ENCODE measurements around the gene CERKL.

The CERKL gene

DNA sequence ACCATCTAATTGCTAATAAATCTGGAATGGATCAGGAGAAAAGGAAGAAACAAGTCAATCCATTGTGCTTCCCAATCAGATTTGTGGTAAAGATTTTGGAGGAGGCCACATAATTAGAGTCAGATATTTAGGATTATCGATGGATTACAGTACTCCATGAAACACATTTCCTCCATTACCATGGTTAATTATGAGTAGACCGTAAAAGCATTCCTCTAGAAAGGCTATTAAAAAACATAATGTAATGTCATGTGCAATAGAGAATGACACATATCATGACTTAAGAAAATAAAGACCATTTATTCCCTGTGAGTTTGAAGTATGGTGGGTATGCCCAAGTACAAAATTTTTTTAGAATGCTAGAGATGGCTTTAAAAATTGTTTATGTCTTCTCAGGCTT lies 103.7 kb downstream of the CERKL start:
- no peak overlapping the region for H3K4me2 ChIP-seq (ENCODE audit: low read length)
- H3K4me1 ChIP-seq (ENCODE audit: control insufficient read depth, low read length), result no peaks in the 10 kb centered on the region
- no peaks in the 10 kb centered on the region for H3F3A ChIP-seq (ENCODE audit: control insufficient read depth, insufficient read depth)
- TF ChIP-seq, protein P1, sequence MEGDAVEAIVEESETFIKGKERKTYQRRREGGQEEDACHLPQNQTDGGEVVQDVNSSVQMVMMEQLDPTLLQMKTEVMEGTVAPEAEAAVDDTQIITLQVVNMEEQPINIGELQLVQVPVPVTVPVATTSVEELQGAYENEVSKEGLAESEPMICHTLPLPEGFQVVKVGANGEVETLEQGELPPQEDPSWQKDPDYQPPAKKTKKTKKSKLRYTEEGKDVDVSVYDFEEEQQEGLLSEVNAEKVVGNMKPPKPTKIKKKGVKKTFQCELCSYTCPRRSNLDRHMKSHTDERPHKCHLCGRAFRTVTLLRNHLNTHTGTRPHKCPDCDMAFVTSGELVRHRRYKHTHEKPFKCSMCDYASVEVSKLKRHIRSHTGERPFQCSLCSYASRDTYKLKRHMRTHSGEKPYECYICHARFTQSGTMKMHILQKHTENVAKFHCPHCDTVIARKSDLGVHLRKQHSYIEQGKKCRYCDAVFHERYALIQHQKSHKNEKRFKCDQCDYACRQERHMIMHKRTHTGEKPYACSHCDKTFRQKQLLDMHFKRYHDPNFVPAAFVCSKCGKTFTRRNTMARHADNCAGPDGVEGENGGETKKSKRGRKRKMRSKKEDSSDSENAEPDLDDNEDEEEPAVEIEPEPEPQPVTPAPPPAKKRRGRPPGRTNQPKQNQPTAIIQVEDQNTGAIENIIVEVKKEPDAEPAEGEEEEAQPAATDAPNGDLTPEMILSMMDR (IDR thresholded peaks at IDR 0.05; ENCODE audit: low read depth, low read length, poor library complexity, severe bottlenecking), result no peak
- no peak for TF ChIP-seq EZH2phosphoT487 (IDR thresholded peaks at IDR 0.05; ENCODE audit: borderline replicate concordance, low read length)
- H3K9me3 ChIP-seq (ENCODE audit: control insufficient read depth, insufficient read depth, low read length), result no peaks in the 10 kb centered on the region
- no peaks in the 10 kb centered on the region for H3K79me2 ChIP-seq (ENCODE audit: control insufficient read depth, low read length)
- H4K20me1 ChIP-seq (ENCODE audit: control insufficient read depth, insufficient read depth, low read depth, low read length), result no peaks in the 10 kb centered on the region
- H3K36me3 ChIP-seq (ENCODE audit: control insufficient read depth, low read length), result no peaks in the 10 kb centered on the region
- no peaks in the 10 kb centered on the region for H3K9me2 ChIP-seq (replicated peaks; ENCODE audit: control insufficient read depth, low read length)
- no peak overlapping the region for H3K4me3 ChIP-seq (ENCODE audit: low read length)
- H3K27ac ChIP-seq (ENCODE audit: low read depth, low read length), result no peak overlapping the region
- no peaks in the 10 kb centered on the region for H3K27me3 ChIP-seq (ENCODE audit: control insufficient read depth, low read length)

DNA sequence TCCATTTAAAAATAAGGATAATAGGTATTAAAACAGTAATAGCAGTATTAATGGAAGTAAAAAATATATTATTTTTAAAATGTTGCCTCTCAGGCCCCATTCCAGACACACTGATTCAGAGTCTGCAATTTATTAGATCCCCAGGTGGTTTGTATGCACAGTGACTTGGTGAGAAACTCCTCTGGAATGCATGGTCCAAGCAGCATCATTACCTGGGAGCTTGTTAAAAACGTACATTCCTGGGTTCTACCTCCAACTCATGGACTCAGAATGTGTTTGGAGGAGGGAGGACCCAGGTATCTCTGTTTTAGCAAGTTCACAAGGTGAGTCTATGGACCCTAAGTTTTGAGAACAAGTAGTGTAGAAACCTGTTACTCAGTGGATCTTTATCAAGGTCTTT lies 104.1 kb downstream of the CERKL start:
- Histone ChIP-seq H3K27ac (ENCODE audit: low read depth, low read length) (no peak overlapping the region), H3K9me2 (replicated peaks; ENCODE audit: control insufficient read depth, low read length) (no peaks in the 10 kb centered on the region), H3K79me2 (ENCODE audit: control insufficient read depth, low read length) (no peaks in the 10 kb centered on the region), H4K20me1 (ENCODE audit: control insufficient read depth, insufficient read depth, low read depth, low read length) (no peaks in the 10 kb centered on the region), H3K9me3 (ENCODE audit: control insufficient read depth, insufficient read depth, low read length) (no peaks in the 10 kb centered on the region), H3F3A (ENCODE audit: control insufficient read depth, insufficient read depth) (no peaks in the 10 kb centered on the region), H3K4me1 (ENCODE audit: control insufficient read depth, low read length) (no peaks in the 10 kb centered on the region), H3K27me3 (ENCODE audit: control insufficient read depth, low read length) (no peaks in the 10 kb centered on the region), H3K36me3 (ENCODE audit: control insufficient read depth, low read length) (no peaks in the 10 kb centered on the region), H3K4me3 (ENCODE audit: low read length) (no peak overlapping the region), H3K4me2 (ENCODE audit: low read length) (no peak overlapping the region)
- TF ChIP-seq, protein P1 (IDR thresholded peaks at IDR 0.05; ENCODE audit: low read depth, low read length, poor library complexity, severe bottlenecking), result no peak
- TF ChIP-seq EZH2phosphoT487 (IDR thresholded peaks at IDR 0.05; ENCODE audit: borderline replicate concordance, low read length), result no peak

DNA sequence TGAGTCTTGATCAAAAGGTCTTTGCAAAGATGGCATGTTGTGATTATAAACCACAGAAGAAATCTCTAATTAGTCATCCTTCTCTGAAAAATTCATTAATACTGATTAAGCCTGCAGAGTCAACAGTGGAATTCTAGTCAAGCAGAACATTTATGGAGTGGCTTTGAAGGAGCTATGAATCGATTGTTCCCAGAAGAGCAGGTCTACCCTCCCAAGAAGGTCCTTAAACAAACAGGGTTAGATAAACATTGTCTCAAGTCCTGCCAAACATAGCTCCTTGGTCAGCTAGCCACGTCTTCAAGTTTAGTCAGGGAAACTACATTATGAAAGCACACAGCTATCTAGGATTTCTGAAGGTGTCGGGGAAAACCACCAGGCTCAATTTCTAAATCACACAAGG lies 110.8 kb downstream of the CERKL start:
- H3K27ac ChIP-seq (ENCODE audit: low read depth, low read length), result no peak overlapping the region
- H3K79me2 ChIP-seq (ENCODE audit: control insufficient read depth, low read length), result no peaks in the 10 kb centered on the region
- TF ChIP-seq EZH2phosphoT487 (IDR thresholded peaks at IDR 0.05; ENCODE audit: borderline replicate concordance, low read length), result no peak
- TF ChIP-seq, protein P1 (IDR thresholded peaks at IDR 0.05; ENCODE audit: low read depth, low read length, poor library complexity, severe bottlenecking), result no peak
- no peaks in the 10 kb centered on the region for H3K9me3 ChIP-seq (ENCODE audit: control insufficient read depth, insufficient read depth, low read length)
- H3K9me2 ChIP-seq (replicated peaks; ENCODE audit: control insufficient read depth, low read length), result no peaks in the 10 kb centered on the region
- H4K20me1 ChIP-seq (ENCODE audit: control insufficient read depth, insufficient read depth, low read depth, low read length), result no peaks in the 10 kb centered on the region
- H3K4me1 ChIP-seq (ENCODE audit: control insufficient read depth, low read length), result no peaks in the 10 kb centered on the region
- H3F3A ChIP-seq (ENCODE audit: control insufficient read depth, insufficient read depth), result 0 out of 2 replicates have a peak, but pooled peaks cover 2% of the 10 kb centered on the region
- no peak overlapping the region for H3K4me3 ChIP-seq (ENCODE audit: low read length)
- no peaks in the 10 kb centered on the region for H3K27me3 ChIP-seq (ENCODE audit: control insufficient read depth, low read length)
- H3K36me3 ChIP-seq (ENCODE audit: control insufficient read depth, low read length), result no peaks in the 10 kb centered on the region
- no peak overlapping the region for H3K4me2 ChIP-seq (ENCODE audit: low read length)

DNA sequence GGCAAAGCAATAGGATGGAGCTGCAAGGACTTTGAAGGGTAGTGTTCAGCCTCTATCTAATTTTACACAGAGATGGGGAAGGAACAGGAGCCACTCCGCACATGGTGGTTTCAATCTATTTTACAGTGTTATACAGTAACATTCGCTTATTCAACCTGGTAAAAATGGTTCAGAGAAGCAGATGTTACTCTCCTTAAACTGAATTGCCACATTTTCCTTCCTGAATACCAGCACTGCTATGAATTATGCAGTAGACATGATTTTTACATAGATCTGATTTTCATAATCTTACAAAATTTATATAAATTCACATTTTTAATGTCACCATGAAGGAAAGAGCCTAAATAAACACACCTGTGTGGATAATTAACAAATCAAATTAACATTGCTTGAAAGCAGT lies 114.7 kb downstream of the CERKL start:
- TF ChIP-seq, protein P1 (IDR thresholded peaks at IDR 0.05; ENCODE audit: low read depth, low read length, poor library complexity, severe bottlenecking), result no peak
- no peak for TF ChIP-seq EZH2phosphoT487 (IDR thresholded peaks at IDR 0.05; ENCODE audit: borderline replicate concordance, low read length)
- no peaks in the 10 kb centered on the region for H3K9me2 ChIP-seq (replicated peaks; ENCODE audit: control insufficient read depth, low read length)
- no peak overlapping the region for H3K27ac ChIP-seq (ENCODE audit: low read depth, low read length)
- no peaks in the 10 kb centered on the region for H3K9me3 ChIP-seq (ENCODE audit: control insufficient read depth, insufficient read depth, low read length)
- H4K20me1 ChIP-seq (ENCODE audit: control insufficient read depth, insufficient read depth, low read depth, low read length), result no peaks in the 10 kb centered on the region
- no peaks in the 10 kb centered on the region for H3K4me1 ChIP-seq (ENCODE audit: control insufficient read depth, low read length)
- no peak overlapping the region for H3K4me3 ChIP-seq (ENCODE audit: low read length)
- H3K4me2 ChIP-seq (ENCODE audit: low read length), result no peak overlapping the region
- no peaks in the 10 kb centered on the region for H3K27me3 ChIP-seq (ENCODE audit: control insufficient read depth, low read length)
- peaks cover 4% of the 10 kb centered on the region for H3K36me3 ChIP-seq (ENCODE audit: control insufficient read depth, low read length)
- H3K79me2 ChIP-seq (ENCODE audit: control insufficient read depth, low read length), result no peaks in the 10 kb centered on the region
- H3F3A ChIP-seq (ENCODE audit: control insufficient read depth, insufficient read depth), result 0 out of 2 replicates have a peak, but pooled peaks cover 2% of the 10 kb centered on the region
